Measurements from ENCODE around the gene NRXN3. TPM values are rescaled to one million over a fixed set of nuclear protein-coding genes. Genes with fewer than 3 reads are reported as not detected.

The NRXN3 gene
- total and polyA plus RNA-seq, 2 of the 13 experiments (the other 11 are each of a cell fraction or from before 2014, with no cell fraction given): 0.03 TPM; not detected in 1

GRCh38 chr14:79229383-79229909 lies 1059.3 kb downstream of the NRXN3 start:
- WGBS (ENCODE audit: low lambda C conversion rate): 15% methylated on average over 8 of the region's 8 CpGs
- ATAC-seq: no peak

GRCh38 chr14:79242666-79243065 lies 1072.5 kb downstream of the NRXN3 start:
- CTCF ChIA-PET (ENCODE audit: low intra/inter-chr PET ratio, low total read pairs): no interaction called here
- H3K27ac ChIP-seq (ENCODE audit: extremely low read length, insufficient read depth, low read length): no peak overlapping the region
- no peaks in the 10 kb centered on the region for H4K20me1 ChIP-seq (ENCODE audit: insufficient read depth, low read length)
- intact Hi-C loops (cut with micrococcal nuclease; ENCODE audit: unreplicated experiment): no loop called here
- H3K4me3 ChIP-seq (replicated peaks in 1 of 3; ENCODE audit: insufficient read depth in 1 of 3, low read depth in 2 of 3, low read length in 3 of 3): no peak overlapping the region
- ATAC-seq (no peak), FAIRE-seq (no peak), DNase-seq (ENCODE audit: low spot score) (no peak)
- POLR2A ChIA-PET: no interaction called here
- no peak overlapping the region for H3K9ac ChIP-seq (ENCODE audit: insufficient read depth, low read depth, low read length)
- no peaks in the 10 kb centered on the region for H3K36me3 ChIP-seq (replicated peaks in 1 of 2; ENCODE audit: control insufficient read depth in 1 of 2, insufficient read depth in 2 of 2, low read length in 2 of 2)
- no peak overlapping the region for H3K4me2 ChIP-seq (ENCODE audit: low read depth, low read length)
- no peaks in the 10 kb centered on the region for H3K27me3 ChIP-seq (ENCODE audit: control insufficient read depth in 1 of 2, insufficient read depth in 2 of 2, low read length in 2 of 2)
- in situ Hi-C loops (cut with HindIII; ENCODE audit: extremely low pct_ligation_motif_present, low pct_unique_long_range_greater_than_20kb): no loop called here
- peaks cover 59% of the 10 kb centered on the region for H3K9me3 ChIP-seq (ENCODE audit: low read length)
- H3K4me1 ChIP-seq (ENCODE audit: insufficient read depth, low read length): no peaks in the 10 kb centered on the region
- H2AFZ ChIP-seq (ENCODE audit: low read length): no peak overlapping the region
- H3K79me2 ChIP-seq (ENCODE audit: insufficient read depth, low read length): no peaks in the 10 kb centered on the region
- BruUV-seq (replicated peaks): no TSS peak
- TF ChIP-seq ZNF720 (CRISPR knock-in tag; IDR thresholded peaks at IDR 0.05) (no peak), ZNF143 (CRISPR knock-in tag; IDR thresholded peaks at IDR 0.05) (no peak), ZNF737 (CRISPR knock-in tag; IDR thresholded peaks at IDR 0.05; ENCODE audit: borderline replicate concordance) (no peak), ZFP91 (CRISPR knock-in tag; IDR thresholded peaks at IDR 0.05; ENCODE audit: borderline replicate concordance) (no peak), PAX8 (CRISPR knock-in tag; IDR thresholded peaks at IDR 0.05; ENCODE audit: borderline replicate concordance) (no peak), ZNF337 (CRISPR knock-in tag; IDR thresholded peaks at IDR 0.05; ENCODE audit: borderline replicate concordance, low read depth) (no peak), STAG1 (CRISPR knock-in tag; IDR thresholded peaks at IDR 0.05) (no peak), ZNF75D (CRISPR knock-in tag; IDR thresholded peaks at IDR 0.05; ENCODE audit: borderline replicate concordance) (no peak), TBL1XR1 (IDR thresholded peaks at IDR 0.05; ENCODE audit: borderline replicate concordance, low read length, partially characterized antibody) (no peak), ZNF780A (CRISPR knock-in tag; IDR thresholded peaks at IDR 0.05) (no peak), TBP (CRISPR knock-in tag; IDR thresholded peaks at IDR 0.05) (no peak), THAP11 (CRISPR knock-in tag; IDR thresholded peaks at IDR 0.05) (no peak), HHEX (CRISPR knock-in tag; IDR thresholded peaks at IDR 0.05) (no peak), HMGXB3 (CRISPR knock-in tag; IDR thresholded peaks at IDR 0.05; ENCODE audit: borderline replicate concordance) (no peak)

More at GRCh38 chr14:79229383-79229909, 1059.3 kb downstream of the NRXN3 start:
- Histone ChIP-seq H3K36me3 (replicated peaks in 1 of 2; ENCODE audit: control insufficient read depth in 1 of 2, insufficient read depth in 2 of 2, low read length in 2 of 2) (no peaks in the 10 kb centered on the region), H3K9me3 (ENCODE audit: low read length) (peaks cover 68% of the 10 kb centered on the region), H3K4me2 (ENCODE audit: low read depth, low read length) (no peak overlapping the region), H3K27me3 (ENCODE audit: control insufficient read depth in 1 of 2, insufficient read depth in 2 of 2, low read length in 2 of 2) (no peaks in the 10 kb centered on the region), H3K79me2 (ENCODE audit: insufficient read depth, low read length) (no peaks in the 10 kb centered on the region), H4K20me1 (ENCODE audit: insufficient read depth, low read length) (no peaks in the 10 kb centered on the region), H3K4me3 (replicated peaks in 1 of 3; ENCODE audit: insufficient read depth in 1 of 3, low read depth in 2 of 3, low read length in 3 of 3) (no peak overlapping the region), H3K27ac (ENCODE audit: extremely low read length, insufficient read depth, low read length) (no peak overlapping the region), H3K4me1 (ENCODE audit: insufficient read depth, low read length) (no peaks in the 10 kb centered on the region), H3K9ac (ENCODE audit: insufficient read depth, low read depth, low read length) (no peak overlapping the region), H2AFZ (ENCODE audit: low read length) (no peak overlapping the region)
- DNase-seq (ENCODE audit: low spot score) (no peak), FAIRE-seq (no peak)
- ChIA-PET POLR2A (no interaction called here), CTCF (ENCODE audit: low intra/inter-chr PET ratio, low total read pairs) (no interaction called here)
- BruUV-seq (replicated peaks): no TSS peak
- in situ Hi-C loops (cut with HindIII; ENCODE audit: extremely low pct_ligation_motif_present, low pct_unique_long_range_greater_than_20kb): no loop called here
- TF ChIP-seq SATB2 (CRISPR knock-in tag; IDR thresholded peaks at IDR 0.05): no peak
- intact Hi-C loops (cut with micrococcal nuclease; ENCODE audit: unreplicated experiment): no loop called here

All from HepG2 (cell line).